ENCODE data around the gene ISL2. TPM values are rescaled to one million over a fixed set of nuclear protein-coding genes. Genes with fewer than 3 reads are reported as not detected.

Gene ISL2
- total RNA-seq, 4 donors from 2014 or later = 2.6 to 6.3 (median 3.8) TPM

- Histone ChIP-seq H3K4me1 (no peaks in the 10 kb centered on the region), H3K4me3 (no peak overlapping the region), H3K27me3 (no peaks in the 10 kb centered on the region), H3K9me3 (no peaks in the 10 kb centered on the region), H3K27ac (no peak overlapping the region), H3K36me3 (peaks cover 0 to 46% of the 10 kb centered on the region in 2 donors)
- 100% methylated on average over 1 of the region's 1 CpG; no CpG with 5 or more reads in 1 of the 2 donors for WGBS, 2 donors (ENCODE audit: low coverage in 1 of 2)
- TF ChIP-seq POLR2AphosphoS5 (IDR thresholded peaks at IDR 0.05) (no peak), POLR2A (IDR thresholded peaks at IDR 0.05) (no peak), CTCF (IDR thresholded peaks at IDR 0.05) (no peak), EP300 (IDR thresholded peaks at IDR 0.05) (no peak)
- no peak for ATAC-seq
These were observed 42.1 kb downstream of the ISL2 start for GRCh38 chr15:76378691-76379090.

- Histone ChIP-seq H3K4me1 (no peaks in the 10 kb centered on the region), H3K27ac (no peak overlapping the region), H3K27me3 (no peaks in the 10 kb centered on the region), H3K4me3 (no peak overlapping the region), H3K9me3 (no peaks in the 10 kb centered on the region), H3K36me3 (peaks cover 0 to 32% of the 10 kb centered on the region in 2 donors)
- no peak for ATAC-seq
- 93 to 100% methylated on average over 1 of the region's 1 CpG for WGBS, 2 donors (ENCODE audit: low coverage in 1 of 2)
- TF ChIP-seq CTCF (IDR thresholded peaks at IDR 0.05) = no peak
- TF ChIP-seq POLR2A (IDR thresholded peaks at IDR 0.05) = no peak
These were observed 43.7 kb downstream of the ISL2 start for GRCh38 chr15:76380249-76380648.

GRCh38 chr15:76381366-76381765 is 44.8 kb downstream of the ISL2 start:
- WGBS, 2 donors (ENCODE audit: low coverage in 1 of 2) = 87 to 100% methylated on average over 1 to 4 of the region's 4 CpGs
- ATAC-seq = no peak
- no peak overlapping the region for H3K27ac ChIP-seq
- no peaks in the 10 kb centered on the region for H3K9me3 ChIP-seq
- no peaks in the 10 kb centered on the region for H3K27me3 ChIP-seq
- no peak for TF ChIP-seq EP300 (IDR thresholded peaks at IDR 0.05)
- TF ChIP-seq POLR2AphosphoS5 (IDR thresholded peaks at IDR 0.05) = no peak
- TF ChIP-seq CTCF (IDR thresholded peaks at IDR 0.05) = no peak
- TF ChIP-seq POLR2A (IDR thresholded peaks at IDR 0.05) = no peak
- H3K4me1 ChIP-seq = no peaks in the 10 kb centered on the region
- peaks cover 0 to 22% of the 10 kb centered on the region in 2 donors for H3K36me3 ChIP-seq
- H3K4me3 ChIP-seq = no peak overlapping the region

GRCh38 chr15:76382987-76383728 is 46.6 kb downstream of the ISL2 start:
- Histone ChIP-seq H3K36me3 (peaks cover 0 to 25% of the 10 kb centered on the region in 2 donors), H3K4me1 (no peaks in the 10 kb centered on the region), H3K27ac (no peak overlapping the region), H3K27me3 (no peaks in the 10 kb centered on the region), H3K9me3 (no peaks in the 10 kb centered on the region), H3K4me3 (no peak overlapping the region)
- 94% methylated on average over 2 of the region's 2 CpGs for WGBS, 2 donors (ENCODE audit: low coverage in 1 of 2)
- no peak for ATAC-seq
- TF ChIP-seq POLR2A (IDR thresholded peaks at IDR 0.05) (no peak), POLR2AphosphoS5 (IDR thresholded peaks at IDR 0.05) (no peak), EP300 (IDR thresholded peaks at IDR 0.05) (no peak), CTCF (IDR thresholded peaks at IDR 0.05) (no peak)

- no peak overlapping the region for H3K4me3 ChIP-seq
- no peak for ATAC-seq
- H3K27me3 ChIP-seq = no peaks in the 10 kb centered on the region
- no peak overlapping the region for H3K27ac ChIP-seq
- WGBS, 2 donors (ENCODE audit: low coverage in 1 of 2) = 86 to 94% methylated on average over 2 of the region's 2 CpGs
- H3K9me3 ChIP-seq = no peaks in the 10 kb centered on the region
- no peaks in the 10 kb centered on the region for H3K4me1 ChIP-seq
- no peak for TF ChIP-seq POLR2A (IDR thresholded peaks at IDR 0.05)
- TF ChIP-seq EP300 (IDR thresholded peaks at IDR 0.05) = no peak
- no peak for TF ChIP-seq POLR2AphosphoS5 (IDR thresholded peaks at IDR 0.05)
- no peak for TF ChIP-seq CTCF (IDR thresholded peaks at IDR 0.05)
- peaks cover 0 to 29% of the 10 kb centered on the region in 2 donors for H3K36me3 ChIP-seq
These were observed 47.8 kb downstream of the ISL2 start for GRCh38 chr15:76384409-76384808.

Data from gastroesophageal sphincter (tissue), 4 donors.